Panc1 (cell line): Measurements from ENCODE around the gene PRPF40B.

Experiments
- POLR2AphosphoS5 ChIP-seq: IDR thresholded peaks from 2 replicates; pipeline ENCODE4 v1.6.1; 2012; ENCODE audit warnings: mild to moderate bottlenecking, low read depth, low read length, moderate library complexity
- TCF7L2 ChIP-seq: IDR thresholded peaks from 2 replicates; pipeline ENCODE4 v1.6.1; 2011; ENCODE audit warnings: mild to moderate bottlenecking, low read depth, low read length, inconsistent platforms
- TF ChIP-seq, protein P1 (sequence below): fragments of 450-650 bp; IDR thresholded peaks from 2 replicates; pipeline ENCODE4 v1.5.1; 2017; ENCODE audit warnings: mild to moderate bottlenecking

DNA sequence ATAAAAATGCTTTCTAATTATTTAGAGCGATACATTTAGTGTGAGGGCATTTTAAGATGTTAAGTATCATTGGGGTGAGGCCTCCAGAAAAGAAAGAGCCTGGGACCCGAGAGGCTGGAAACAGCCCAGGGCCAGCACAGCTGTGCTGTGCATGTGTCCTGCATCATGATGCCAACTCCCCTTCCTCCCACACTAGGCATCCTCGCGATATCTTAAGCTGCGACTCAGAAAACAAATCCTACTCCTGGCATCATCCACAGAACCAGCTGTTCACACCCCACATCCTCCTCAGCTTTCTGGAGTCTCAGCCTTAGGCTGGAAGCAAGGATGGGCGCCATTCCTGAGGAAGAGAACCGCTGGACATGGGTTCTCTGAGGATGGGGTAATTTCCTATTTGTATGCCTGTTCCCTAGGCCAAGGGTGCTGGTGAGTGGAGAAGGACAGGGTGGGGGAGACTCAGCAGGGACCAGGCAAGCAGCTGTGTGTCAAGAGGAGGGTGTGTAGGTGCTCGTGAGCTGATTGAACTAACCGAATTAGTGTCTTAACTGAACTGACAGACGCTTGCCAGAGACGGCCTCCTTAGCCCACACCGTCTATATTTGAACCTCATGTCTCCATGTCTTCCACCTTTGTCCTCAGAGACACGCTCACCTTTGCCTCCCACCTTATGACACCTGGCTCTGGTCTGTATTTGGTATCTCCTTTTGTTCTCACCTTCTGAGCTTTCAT is 39.8 kb upstream of the PRPF40B start:
- TF ChIP-seq, protein P1, sequence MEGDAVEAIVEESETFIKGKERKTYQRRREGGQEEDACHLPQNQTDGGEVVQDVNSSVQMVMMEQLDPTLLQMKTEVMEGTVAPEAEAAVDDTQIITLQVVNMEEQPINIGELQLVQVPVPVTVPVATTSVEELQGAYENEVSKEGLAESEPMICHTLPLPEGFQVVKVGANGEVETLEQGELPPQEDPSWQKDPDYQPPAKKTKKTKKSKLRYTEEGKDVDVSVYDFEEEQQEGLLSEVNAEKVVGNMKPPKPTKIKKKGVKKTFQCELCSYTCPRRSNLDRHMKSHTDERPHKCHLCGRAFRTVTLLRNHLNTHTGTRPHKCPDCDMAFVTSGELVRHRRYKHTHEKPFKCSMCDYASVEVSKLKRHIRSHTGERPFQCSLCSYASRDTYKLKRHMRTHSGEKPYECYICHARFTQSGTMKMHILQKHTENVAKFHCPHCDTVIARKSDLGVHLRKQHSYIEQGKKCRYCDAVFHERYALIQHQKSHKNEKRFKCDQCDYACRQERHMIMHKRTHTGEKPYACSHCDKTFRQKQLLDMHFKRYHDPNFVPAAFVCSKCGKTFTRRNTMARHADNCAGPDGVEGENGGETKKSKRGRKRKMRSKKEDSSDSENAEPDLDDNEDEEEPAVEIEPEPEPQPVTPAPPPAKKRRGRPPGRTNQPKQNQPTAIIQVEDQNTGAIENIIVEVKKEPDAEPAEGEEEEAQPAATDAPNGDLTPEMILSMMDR = no peak
- TF ChIP-seq POLR2AphosphoS5 = no peak
- no peak for TF ChIP-seq TCF7L2
